Right kidney (tissue), 1 donor: Measurements from ENCODE around the gene SLC1A5.

ENCODE experiments used
- DNase-seq: peaks from one replicate; pipeline ENCODE4 v3.0.0-alpha.2; 2016

Gene SLC1A5

GRCh38 chr19:46745030-46745429, 43.4 kb downstream of the SLC1A5 start:
- DNase-seq: no peak

DNA sequence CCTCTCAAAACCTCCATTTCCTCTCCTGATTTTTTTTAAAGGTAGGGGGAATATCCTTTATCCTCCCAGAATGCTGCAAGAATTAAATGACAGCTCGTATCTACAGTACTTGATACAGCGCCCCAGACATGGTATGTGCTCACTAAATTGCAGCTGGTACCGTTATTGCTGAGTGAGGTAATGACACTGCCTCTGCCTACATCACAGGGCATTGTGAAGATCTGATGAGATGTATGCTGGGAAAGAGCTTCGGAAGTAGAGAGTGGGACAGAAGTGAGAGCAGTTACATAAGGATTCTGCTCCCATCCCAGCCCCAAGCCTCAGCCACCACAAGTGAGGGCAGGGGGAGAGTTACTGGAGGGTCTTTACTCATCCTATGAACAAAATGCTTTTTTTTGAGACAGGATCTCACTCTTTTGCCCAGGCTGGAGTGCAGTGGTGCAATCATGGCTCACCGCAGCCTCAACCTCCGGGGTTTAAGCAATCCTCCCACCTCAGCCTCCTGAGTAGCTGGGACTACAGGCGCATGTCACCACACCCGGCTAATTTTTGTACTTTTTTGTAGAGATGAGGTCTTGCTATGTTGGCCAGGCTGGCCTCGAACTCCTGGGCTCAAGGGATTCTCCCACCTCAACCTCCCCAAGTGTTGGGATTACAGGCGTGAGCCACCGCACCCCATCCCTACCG, 44.2 kb downstream of the SLC1A5 start:
- DNase-seq: no peak

- no peak for DNase-seq
Measured at GRCh38 chr19:46742926-46743480, 45.4 kb downstream of the SLC1A5 start.

GRCh38 chr19:46741447-46741846, 46.9 kb downstream of the SLC1A5 start:
- DNase-seq: no peak

DNA sequence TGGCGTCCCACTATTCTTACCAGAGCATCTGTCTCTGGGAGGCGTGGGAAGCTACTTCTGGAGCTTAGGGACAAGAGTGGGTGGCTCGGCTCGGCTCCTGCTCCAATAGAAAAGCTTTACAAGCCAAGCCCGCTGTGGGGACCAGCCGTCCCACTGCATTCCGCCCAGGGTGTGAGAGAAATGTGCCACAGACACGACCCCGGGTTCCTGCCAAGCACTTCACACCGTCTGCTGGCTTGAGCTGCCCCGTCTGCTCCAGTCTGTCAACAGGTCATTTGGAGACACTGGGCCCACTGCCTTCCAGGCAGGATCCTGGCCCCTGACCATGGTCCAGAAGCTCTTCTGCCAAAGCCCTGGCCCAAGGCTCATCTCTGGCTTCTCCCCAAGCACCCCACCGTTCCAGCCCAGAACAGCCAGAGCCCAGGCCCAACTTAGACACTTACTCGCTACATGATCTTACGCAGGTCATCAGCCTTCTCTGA, 49.1 kb downstream of the SLC1A5 start:
- no peak for DNase-seq

- DNase-seq: no peak
Measured at GRCh38 chr19:46737761-46738171, 50.6 kb downstream of the SLC1A5 start.

DNA sequence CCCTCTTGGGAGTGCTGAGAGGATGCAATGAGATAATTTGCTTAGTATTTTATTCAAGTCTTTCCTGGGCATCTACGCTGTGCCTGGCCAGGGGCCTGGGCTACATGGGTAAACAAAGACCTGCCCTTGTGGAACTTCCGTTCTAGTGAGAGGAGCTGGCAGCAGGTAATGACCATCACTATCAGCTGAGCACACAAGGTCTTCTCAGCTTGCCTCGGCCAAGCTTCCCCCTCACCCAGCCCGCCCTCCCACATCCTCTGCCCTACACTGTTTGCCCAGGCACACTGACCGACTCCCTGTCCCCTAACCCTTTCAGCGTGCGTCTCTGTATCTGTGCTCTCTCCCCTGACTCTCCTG, 51.1 kb downstream of the SLC1A5 start:
- DNase-seq: no peak

DNA sequence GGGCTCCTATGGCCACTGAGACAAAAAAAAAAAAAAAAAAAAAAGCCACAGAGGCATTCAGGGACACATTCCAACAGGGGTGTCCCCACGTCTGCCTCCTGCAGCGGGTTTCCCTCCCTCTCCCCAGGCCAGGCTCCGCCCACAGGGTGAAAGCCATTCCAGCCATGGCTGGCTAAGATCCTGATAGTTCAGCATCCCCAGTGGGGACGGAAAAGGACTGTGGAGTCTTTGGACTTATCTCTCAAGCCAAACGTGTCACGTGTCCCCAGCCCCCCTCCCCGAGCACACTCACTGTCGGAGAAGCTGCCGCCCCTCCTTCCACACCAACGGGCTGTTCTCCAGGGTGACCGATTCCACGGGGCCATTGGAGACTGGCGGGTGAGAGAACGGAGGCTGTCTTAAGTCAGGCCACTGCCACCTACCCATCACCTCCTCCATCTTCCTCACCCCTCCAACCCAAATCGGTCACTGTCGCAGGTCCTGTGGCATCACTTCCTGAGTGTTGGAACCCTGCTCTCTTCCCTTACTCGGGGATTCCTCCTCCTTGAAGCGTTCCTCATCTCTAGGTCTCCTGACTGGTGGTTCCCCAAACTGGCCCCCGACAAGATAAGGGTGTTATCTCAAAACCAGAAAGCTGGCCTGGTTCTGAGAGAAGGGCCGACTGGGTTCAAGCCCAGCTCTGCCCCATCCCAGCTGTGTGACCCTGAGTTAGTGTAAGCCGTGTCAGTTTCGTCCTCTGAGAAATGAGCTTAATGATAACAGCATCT, 51.7 kb downstream of the SLC1A5 start:
- no peak for DNase-seq

- no peak for DNase-seq
Measured at GRCh38 chr19:46733690-46734292, 54.6 kb downstream of the SLC1A5 start.

- DNase-seq: no peak
Measured at GRCh38 chr19:46732966-46733689, 55.3 kb downstream of the SLC1A5 start.

- no peak for DNase-seq
Measured at GRCh38 chr19:46732172-46732938, 56.0 kb downstream of the SLC1A5 start.

GRCh38 chr19:46731584-46731983, 56.8 kb downstream of the SLC1A5 start:
- DNase-seq: no peak

DNA sequence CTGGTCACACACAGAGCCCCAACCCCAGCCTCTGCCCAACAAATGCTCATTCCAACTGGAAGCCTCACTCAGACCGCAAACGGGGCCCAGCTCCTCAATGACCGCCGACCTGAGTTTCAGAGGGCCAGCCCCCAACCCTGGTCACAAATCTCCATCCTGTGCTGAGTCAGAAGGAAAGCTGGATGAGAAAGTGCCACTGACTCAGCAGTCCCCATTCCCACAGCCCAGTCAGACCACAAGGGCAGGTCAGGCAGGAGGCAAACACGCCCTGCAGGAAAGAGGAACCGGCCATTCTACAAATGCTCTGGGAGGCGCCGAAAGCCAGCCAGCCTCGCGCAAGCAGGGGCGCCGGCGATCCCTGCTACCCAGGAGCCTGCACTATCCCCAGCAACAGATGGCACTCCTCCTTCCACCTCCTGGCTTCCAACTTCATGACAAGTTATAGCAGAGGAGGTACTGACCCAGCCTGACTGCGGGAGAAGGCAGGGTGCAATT, 57.3 kb downstream of the SLC1A5 start:
- no peak for DNase-seq

- no peak for DNase-seq
Measured at GRCh38 chr19:46730595-46730994, 57.8 kb downstream of the SLC1A5 start.

DNA sequence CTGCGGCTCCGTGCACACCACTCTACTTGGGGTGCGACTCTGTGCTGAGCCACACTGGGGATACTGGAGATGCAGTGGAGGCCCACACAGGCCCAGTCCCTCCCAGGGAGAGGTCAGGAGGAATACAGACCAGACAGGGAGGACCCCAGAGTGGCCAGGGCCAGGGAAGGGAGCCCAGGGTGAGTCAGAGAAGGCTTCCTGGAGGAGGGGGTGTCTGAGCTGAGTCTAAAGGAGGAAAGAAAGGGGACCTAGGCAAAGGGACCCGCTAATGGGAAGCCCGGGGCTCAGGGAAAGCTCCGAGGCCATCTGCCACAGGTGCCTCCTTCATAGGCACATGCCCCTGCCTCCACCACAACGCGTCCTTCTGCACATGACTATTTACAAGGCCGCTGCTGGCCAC, 58.2 kb downstream of the SLC1A5 start:
- DNase-seq: no peak

- DNase-seq: no peak
Measured at GRCh38 chr19:46729696-46730095, 58.7 kb downstream of the SLC1A5 start.

GRCh38 chr19:46728693-46729339, 59.6 kb downstream of the SLC1A5 start:
- no peak for DNase-seq

DNA sequence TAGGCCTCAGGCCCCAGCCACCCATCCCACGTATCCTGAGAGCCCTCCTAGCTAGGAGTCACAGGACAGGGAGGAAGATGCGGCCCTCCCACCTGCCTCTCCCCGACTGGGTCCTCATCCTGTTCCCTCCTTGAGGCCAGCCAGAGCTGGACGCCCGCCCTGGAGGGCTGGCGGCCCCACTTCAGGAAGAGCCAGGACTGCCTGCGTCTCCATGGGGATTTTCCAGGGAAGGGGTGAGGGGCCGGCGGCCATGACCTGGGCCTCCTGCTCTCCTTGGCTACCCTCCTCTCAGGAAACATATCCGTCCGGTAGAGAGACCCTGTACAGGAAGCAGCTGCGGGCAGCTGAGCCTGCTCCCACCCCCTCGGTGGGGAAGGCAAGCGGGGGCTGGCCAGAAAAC, 60.2 kb downstream of the SLC1A5 start:
- DNase-seq: no peak

DNA sequence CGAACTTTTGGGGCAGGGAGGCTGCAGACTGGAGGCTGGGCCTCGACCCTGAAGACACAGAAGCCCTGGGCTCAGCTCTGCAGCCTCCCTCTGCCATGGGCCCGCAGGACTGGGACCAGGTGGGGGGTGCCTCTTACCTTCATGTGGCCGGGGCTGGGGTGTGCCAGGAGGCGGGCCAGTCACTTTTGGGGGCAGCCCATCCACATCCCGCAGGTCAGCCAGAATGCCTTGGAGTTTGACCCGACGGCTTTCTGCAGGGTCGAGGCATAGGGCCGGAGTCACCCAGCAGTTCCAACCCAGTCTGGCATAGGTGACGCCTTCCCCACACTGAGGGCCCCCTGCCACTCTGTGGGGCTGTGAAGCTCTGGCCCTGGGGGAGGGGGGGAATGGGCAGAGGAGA, 60.6 kb downstream of the SLC1A5 start:
- DNase-seq: no peak

DNA sequence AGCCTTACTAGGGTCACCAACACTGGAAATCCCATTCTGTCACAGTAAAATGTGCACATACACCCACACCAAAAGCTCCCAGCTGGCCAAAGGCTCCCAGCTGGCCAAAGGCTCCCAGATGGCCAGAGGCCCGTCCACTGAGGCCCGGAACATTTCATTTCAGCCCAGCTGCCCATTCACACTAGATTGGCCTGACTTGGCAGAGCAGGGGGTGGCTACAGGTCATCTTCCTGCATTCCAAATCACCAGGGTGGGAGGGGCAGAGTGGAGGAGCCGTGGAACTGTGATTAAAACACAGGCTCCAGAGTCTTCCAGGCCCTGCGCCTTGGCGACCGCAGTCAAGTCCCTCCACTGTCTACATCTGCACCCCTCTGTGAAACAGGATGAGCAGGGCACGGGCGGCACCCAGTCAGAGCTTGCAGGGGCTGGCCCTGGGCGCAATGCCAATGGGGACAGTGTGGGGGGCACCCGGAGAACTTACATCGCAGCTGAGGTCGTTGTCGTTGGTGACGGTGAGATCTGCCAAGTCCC, 61.4 kb downstream of the SLC1A5 start:
- no peak for DNase-seq

- DNase-seq: no peak
Measured at GRCh38 chr19:46726551-46726950, 61.8 kb downstream of the SLC1A5 start.
